ENCODE measurements around the gene LAMC3. TPM values are rescaled to one million over a fixed set of nuclear protein-coding genes. Genes with fewer than 3 reads are reported as not detected.

LAMC3 gene
- total and polyA plus RNA-seq, 7 experiments from 2014 or later: 0.07 to 9.2 (median 3.5) TPM

DNA sequence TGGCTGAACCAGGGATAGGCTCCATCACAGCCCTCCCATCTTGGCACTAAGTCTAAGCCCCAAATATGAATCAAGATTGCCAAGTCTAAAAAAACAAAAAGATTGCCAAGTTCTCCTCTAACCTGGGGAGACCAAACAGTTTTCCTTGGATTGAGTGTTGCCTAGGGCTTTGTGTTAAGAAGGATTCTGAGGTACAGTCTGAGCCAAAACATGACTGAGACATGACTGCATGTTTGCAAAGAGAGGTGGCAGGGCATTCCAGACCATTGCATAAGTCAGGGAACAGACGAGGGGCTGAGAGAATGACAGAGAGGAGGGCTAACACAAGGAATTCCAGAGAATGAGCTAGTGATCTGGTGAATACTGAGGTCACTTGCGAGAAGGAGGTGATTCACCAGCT, 11.4 kb downstream of the LAMC3 start:
- peaks cover 3 to 19% (median 7%) of the 10 kb centered on the region in 5 donors for H3K27me3 Mint-ChIP-seq
- peaks cover 0 to 2% (median 0%) of the 10 kb centered on the region in 11 donors for H3K9me3 Mint-ChIP-seq
- no peak overlapping the region for H3K4me3 Mint-ChIP-seq
- H3K4me3 ChIP-seq (ENCODE audit: low read length): no peak overlapping the region
- intact Hi-C loops (cut with micrococcal nuclease): no loop called here
- CTCF ChIA-PET: no interaction called here
- H3K27me3 ChIP-seq (ENCODE audit: control insufficient read depth in 2 of 2, insufficient read depth in 2 of 2, low read length in 2 of 2): no peaks in the 10 kb centered on the region
- no peaks in the 10 kb centered on the region for H3K9me3 ChIP-seq (ENCODE audit: control insufficient read depth in 2 of 3, low read length in 3 of 3)
- no peak overlapping the region for H3K27ac Mint-ChIP-seq
- no peaks in the 10 kb centered on the region for H3K4me1 ChIP-seq (ENCODE audit: control insufficient read depth in 2 of 2, insufficient read depth in 2 of 2, low read length in 2 of 2)
- no peaks in the 10 kb centered on the region for H3K36me3 Mint-ChIP-seq
- peaks cover 0 to 2% (median 0%) of the 10 kb centered on the region in 7 donors for H3K4me1 Mint-ChIP-seq
- DNase-seq (no peak), ATAC-seq (no peak)
- POLR2A ChIA-PET: no interaction called here
- H3K36me3 ChIP-seq (ENCODE audit: control insufficient read depth in 2 of 3, insufficient read depth in 3 of 3, low read length in 3 of 3): no peaks in the 10 kb centered on the region
- H3K27ac ChIP-seq (ENCODE audit: low read depth, low read length): no peak overlapping the region

DNA sequence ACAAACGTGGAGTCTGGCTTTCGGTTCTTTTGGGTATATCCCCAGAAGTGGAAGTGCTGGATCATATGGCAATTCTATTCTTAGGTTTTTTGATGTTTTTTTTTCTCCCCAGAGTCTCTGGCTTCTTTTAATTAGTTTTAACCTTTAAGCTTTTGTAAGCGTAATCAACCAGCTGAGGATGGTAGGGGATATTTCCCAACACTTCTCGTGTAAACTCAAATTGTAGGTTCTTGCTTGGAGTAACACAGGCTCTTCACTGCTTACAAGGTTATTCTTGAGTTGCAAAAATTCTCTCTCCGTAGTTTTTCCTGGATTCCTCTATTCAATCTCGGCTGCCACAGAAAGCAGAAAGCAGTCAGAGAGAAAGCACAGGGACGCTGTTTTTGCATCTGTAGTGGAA, 11.9 kb downstream of the LAMC3 start:
- no peaks in the 10 kb centered on the region for H3K36me3 Mint-ChIP-seq
- POLR2A ChIA-PET: no interaction called here
- CTCF ChIA-PET: no interaction called here
- Histone ChIP-seq H3K4me1 (ENCODE audit: control insufficient read depth in 2 of 2, insufficient read depth in 2 of 2, low read length in 2 of 2) (no peaks in the 10 kb centered on the region), H3K9me3 (ENCODE audit: control insufficient read depth in 2 of 3, low read length in 3 of 3) (no peaks in the 10 kb centered on the region), H3K36me3 (ENCODE audit: control insufficient read depth in 2 of 3, insufficient read depth in 3 of 3, low read length in 3 of 3) (no peaks in the 10 kb centered on the region), H3K27ac (ENCODE audit: low read depth, low read length) (no peak overlapping the region), H3K4me3 (ENCODE audit: low read length) (no peak overlapping the region), H3K27me3 (ENCODE audit: control insufficient read depth in 2 of 2, insufficient read depth in 2 of 2, low read length in 2 of 2) (no peaks in the 10 kb centered on the region)
- intact Hi-C loops (cut with micrococcal nuclease): no loop called here
- H3K27ac Mint-ChIP-seq: no peak overlapping the region
- ATAC-seq (no peak), DNase-seq (no peak)
- H3K4me1 Mint-ChIP-seq: peaks cover 0 to 2% (median 0%) of the 10 kb centered on the region in 7 donors
- peaks cover 3 to 19% (median 8%) of the 10 kb centered on the region in 5 donors for H3K27me3 Mint-ChIP-seq
- no peak overlapping the region for H3K4me3 Mint-ChIP-seq
- H3K9me3 Mint-ChIP-seq: peaks cover 0 to 2% (median 0%) of the 10 kb centered on the region in 11 donors

DNA sequence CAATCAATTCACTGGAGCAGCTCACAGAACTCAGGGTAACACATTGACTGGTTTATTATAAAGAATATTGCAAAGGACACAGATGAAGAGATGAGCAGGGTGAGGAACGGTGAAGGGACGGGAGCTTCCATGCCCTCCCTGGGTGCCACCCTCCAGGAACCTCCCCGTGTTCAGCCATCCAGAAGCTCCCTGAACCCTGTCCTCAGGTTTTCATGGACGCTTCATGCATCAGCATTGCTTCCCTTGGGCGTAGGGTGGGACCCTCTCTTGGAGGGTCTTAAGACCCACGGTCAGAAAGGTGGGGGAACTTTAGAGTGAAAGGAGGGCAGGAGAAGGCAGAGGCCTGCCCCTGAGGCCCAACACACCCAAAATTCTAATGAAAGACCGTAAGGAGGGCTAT, 12.8 kb downstream of the LAMC3 start:
- POLR2A ChIA-PET: no interaction called here
- no peaks in the 10 kb centered on the region for H3K36me3 ChIP-seq (ENCODE audit: control insufficient read depth in 2 of 3, insufficient read depth in 3 of 3, low read length in 3 of 3)
- H3K9me3 Mint-ChIP-seq: no peaks in the 10 kb centered on the region
- no peak overlapping the region for H3K4me3 Mint-ChIP-seq
- no peaks in the 10 kb centered on the region for H3K4me1 ChIP-seq (ENCODE audit: control insufficient read depth in 2 of 2, insufficient read depth in 2 of 2, low read length in 2 of 2)
- no peaks in the 10 kb centered on the region for H3K36me3 Mint-ChIP-seq
- H3K9me3 ChIP-seq (ENCODE audit: control insufficient read depth in 2 of 3, low read length in 3 of 3): no peaks in the 10 kb centered on the region
- no peak overlapping the region for H3K27ac Mint-ChIP-seq
- DNase-seq: no peak
- H3K27me3 Mint-ChIP-seq: peaks cover 0 to 19% (median 5%) of the 10 kb centered on the region in 5 donors
- H3K4me1 Mint-ChIP-seq: peaks cover 0 to 2% (median 0%) of the 10 kb centered on the region in 7 donors
- intact Hi-C loops (cut with micrococcal nuclease): no loop called here
- H3K27ac ChIP-seq (ENCODE audit: low read depth, low read length): no peak overlapping the region
- no peaks in the 10 kb centered on the region for H3K27me3 ChIP-seq (ENCODE audit: control insufficient read depth in 2 of 2, insufficient read depth in 2 of 2, low read length in 2 of 2)
- no peak for ATAC-seq
- H3K4me3 ChIP-seq (ENCODE audit: low read length): no peak overlapping the region
- CTCF ChIA-PET: interaction anchor here (0.5 to 0.9 kb wide), 2 partner anchors 10 to 314 kb away, joined by 3 to 6 read pairs; no protein-coding TSS in a partner anchor

DNA sequence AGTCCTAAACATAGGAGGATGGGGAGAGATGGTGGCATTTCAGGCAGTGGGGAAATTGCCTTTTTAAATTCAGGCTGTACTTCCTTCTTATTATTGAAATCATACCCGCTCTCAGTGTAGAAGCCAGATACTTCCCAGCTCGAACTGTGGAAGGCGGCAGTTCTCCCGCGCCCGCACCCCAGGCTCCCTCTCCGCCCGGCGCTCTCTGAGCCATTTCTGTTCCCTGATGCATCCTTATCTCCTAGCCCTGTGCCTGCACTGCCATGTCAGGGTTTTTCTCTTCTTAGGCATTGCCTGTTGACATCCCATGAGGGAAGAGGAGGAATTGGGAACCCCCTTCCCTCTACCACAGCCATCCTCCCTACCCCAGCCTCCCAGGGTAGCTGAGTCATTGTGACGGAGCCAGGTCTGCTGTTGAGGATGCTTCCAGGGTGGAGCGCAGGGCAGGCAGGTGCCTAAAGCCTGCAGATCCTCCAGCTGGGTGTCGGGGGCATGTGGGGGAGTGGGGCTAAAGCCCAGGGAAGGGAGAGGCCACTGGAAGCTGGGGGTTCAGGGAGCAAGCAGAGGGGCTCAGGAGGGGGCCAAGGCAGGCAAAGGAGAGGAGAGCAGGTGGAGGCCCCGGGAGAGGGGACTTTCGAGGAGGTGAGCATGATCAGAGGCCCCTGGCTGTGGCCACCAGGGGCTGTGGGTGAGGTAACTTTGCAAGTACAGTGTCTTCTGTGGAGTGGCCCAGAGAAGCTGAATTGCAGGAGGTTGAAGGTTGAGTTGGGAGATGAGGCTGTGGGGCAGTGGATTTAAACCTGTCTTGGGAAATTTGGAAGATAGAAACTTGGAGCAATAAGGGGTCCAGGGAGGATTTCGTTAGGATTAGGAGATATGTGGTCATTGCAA, 16.2 kb downstream of the LAMC3 start:
- H3K36me3 Mint-ChIP-seq: no peaks in the 10 kb centered on the region
- no peaks in the 10 kb centered on the region for H3K36me3 ChIP-seq (ENCODE audit: control insufficient read depth in 2 of 3, insufficient read depth in 3 of 3, low read length in 3 of 3)
- intact Hi-C loops (cut with micrococcal nuclease): no loop called here
- H3K9me3 ChIP-seq (ENCODE audit: control insufficient read depth in 2 of 3, low read length in 3 of 3): no peaks in the 10 kb centered on the region
- POLR2A ChIA-PET: no interaction called here
- no peak overlapping the region for H3K27ac Mint-ChIP-seq
- no peak overlapping the region for H3K4me3 Mint-ChIP-seq
- no peak overlapping the region for H3K4me3 ChIP-seq (ENCODE audit: low read length)
- peaks cover 0 to 16% (median 2%) of the 10 kb centered on the region in 5 donors for H3K27me3 Mint-ChIP-seq
- H3K27me3 ChIP-seq (ENCODE audit: control insufficient read depth in 2 of 2, insufficient read depth in 2 of 2, low read length in 2 of 2): no peaks in the 10 kb centered on the region
- DNase-seq: no peak
- CTCF ChIA-PET: interaction anchor here (0.6 kb wide), 1 partner anchor 221 kb away, joined by 3 read pairs; no protein-coding TSS in a partner anchor
- ATAC-seq: no peak
- no peaks in the 10 kb centered on the region for H3K9me3 Mint-ChIP-seq
- H3K4me1 Mint-ChIP-seq: no peaks in the 10 kb centered on the region
- no peaks in the 10 kb centered on the region for H3K4me1 ChIP-seq (ENCODE audit: control insufficient read depth in 2 of 2, insufficient read depth in 2 of 2, low read length in 2 of 2)
- H3K27ac ChIP-seq (ENCODE audit: low read depth, low read length): no peak overlapping the region

DNA sequence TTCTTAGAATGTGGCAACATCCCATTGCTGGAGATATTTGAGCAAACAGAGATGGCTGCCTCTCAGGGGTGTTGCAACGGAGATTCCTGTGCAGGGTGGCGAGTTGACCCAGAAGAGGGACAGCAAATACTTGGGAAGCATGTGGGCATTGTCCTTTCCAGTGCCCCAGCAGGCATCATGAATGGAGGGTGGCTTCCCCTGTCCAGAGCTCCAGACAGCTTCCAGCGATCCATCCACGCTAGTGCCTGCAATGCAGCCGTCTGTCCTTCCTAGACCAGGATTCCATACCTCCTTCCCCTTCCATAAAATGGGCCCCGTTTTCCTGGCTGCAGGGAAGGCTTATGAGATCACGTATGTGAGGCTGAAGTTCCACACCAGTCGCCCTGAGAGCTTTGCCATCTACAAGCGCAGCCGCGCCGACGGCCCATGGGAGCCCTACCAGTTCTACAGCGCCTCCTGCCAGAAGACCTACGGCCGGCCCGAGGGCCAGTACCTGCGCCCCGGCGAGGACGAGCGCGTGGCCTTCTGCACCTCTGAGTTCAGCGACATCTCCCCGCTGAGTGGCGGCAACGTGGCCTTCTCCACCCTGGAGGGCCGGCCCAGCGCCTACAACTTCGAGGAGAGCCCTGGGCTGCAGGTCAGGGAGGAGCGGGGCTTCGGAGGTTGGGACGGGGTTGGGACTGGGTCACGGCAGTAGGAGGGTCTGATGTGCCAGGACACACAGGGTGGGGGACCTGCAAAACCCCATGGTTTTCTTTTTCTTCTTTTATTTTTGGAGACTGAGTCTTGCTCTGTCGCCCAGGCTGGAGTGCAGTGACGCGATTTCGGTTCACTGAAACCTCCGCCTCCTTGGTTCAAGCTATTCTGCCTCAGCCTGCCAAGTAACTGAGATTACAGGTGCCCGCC, 17.2 kb downstream of the LAMC3 start:
- Mint-ChIP-seq H3K27me3 (peaks cover 0 to 12% (median 0%) of the 10 kb centered on the region in 5 donors), H3K36me3 (no peaks in the 10 kb centered on the region), H3K4me1 (no peaks in the 10 kb centered on the region), H3K4me3 (no peak overlapping the region), H3K27ac (no peak overlapping the region), H3K9me3 (no peaks in the 10 kb centered on the region)
- no peak overlapping the region for H3K4me3 ChIP-seq (ENCODE audit: low read length)
- H3K27ac ChIP-seq (ENCODE audit: low read depth, low read length): no peak overlapping the region
- H3K4me1 ChIP-seq (ENCODE audit: control insufficient read depth in 2 of 2, insufficient read depth in 2 of 2, low read length in 2 of 2): no peaks in the 10 kb centered on the region
- H3K36me3 ChIP-seq (ENCODE audit: control insufficient read depth in 2 of 3, insufficient read depth in 3 of 3, low read length in 3 of 3): no peaks in the 10 kb centered on the region
- no peaks in the 10 kb centered on the region for H3K27me3 ChIP-seq (ENCODE audit: control insufficient read depth in 2 of 2, insufficient read depth in 2 of 2, low read length in 2 of 2)
- H3K9me3 ChIP-seq (ENCODE audit: control insufficient read depth in 2 of 3, low read length in 3 of 3): no peaks in the 10 kb centered on the region
- intact Hi-C loops (cut with micrococcal nuclease): no loop called here
- DNase-seq (no peak), ATAC-seq (no peak)
- ChIA-PET CTCF (interaction anchor here (0.6 kb wide), 1 partner anchor 222 kb away, joined by 3 read pairs; no protein-coding TSS in a partner anchor), POLR2A (no interaction called here)

DNA sequence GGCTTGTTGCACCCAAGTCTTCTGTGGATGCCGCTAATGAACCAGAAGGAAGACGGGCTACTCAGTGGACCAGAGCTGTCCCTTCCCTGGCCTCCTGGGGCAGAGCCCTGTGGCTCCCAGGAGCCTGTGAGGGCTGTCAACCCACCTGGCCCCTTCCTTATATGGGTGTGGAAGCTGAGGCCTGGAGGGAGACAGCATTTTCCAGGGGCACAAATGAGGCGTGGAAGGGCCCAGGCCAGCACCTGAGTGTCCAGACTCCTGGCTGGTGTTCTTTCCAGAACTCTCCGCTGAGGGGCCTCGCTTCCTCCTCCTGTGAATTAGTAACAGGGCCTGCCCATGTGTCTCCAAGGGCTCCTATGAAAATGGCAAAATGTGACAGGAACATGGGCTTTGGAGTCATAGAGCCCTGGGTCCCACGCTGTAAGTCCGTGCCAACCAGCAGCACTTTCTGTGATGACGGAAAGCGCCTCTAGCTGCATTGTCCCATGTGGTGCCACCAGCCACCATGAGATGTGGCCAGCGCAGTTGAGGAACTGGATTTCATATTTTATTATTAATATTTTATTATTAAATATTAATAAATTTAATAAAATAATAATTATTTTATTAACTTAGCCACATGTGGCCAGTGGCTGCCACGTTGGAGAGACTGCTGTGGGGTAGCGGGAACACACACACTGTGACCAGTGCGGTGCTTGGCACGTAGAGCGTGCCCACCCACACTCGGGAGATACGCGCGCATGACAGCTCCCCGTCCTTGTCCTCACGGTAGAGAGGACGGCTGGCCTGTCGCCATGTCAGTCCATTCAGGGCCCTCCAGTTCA, 18.3 kb downstream of the LAMC3 start:
- no peaks in the 10 kb centered on the region for H3K9me3 ChIP-seq (ENCODE audit: control insufficient read depth in 2 of 3, low read length in 3 of 3)
- H3K4me1 Mint-ChIP-seq: no peaks in the 10 kb centered on the region
- no peak overlapping the region for H3K4me3 Mint-ChIP-seq

More for the DNA sequence above, 18.3 kb downstream of the LAMC3 start:
- CTCF ChIA-PET: no interaction called here
- Histone ChIP-seq H3K27ac (ENCODE audit: low read depth, low read length) (no peak overlapping the region), H3K4me1 (ENCODE audit: control insufficient read depth in 2 of 2, insufficient read depth in 2 of 2, low read length in 2 of 2) (no peaks in the 10 kb centered on the region), H3K36me3 (ENCODE audit: control insufficient read depth in 2 of 3, insufficient read depth in 3 of 3, low read length in 3 of 3) (no peaks in the 10 kb centered on the region), H3K4me3 (ENCODE audit: low read length) (no peak overlapping the region), H3K27me3 (ENCODE audit: control insufficient read depth in 2 of 2, insufficient read depth in 2 of 2, low read length in 2 of 2) (no peaks in the 10 kb centered on the region)
- ATAC-seq (no peak), DNase-seq (no peak)
- intact Hi-C loops (cut with micrococcal nuclease): no loop called here
- POLR2A ChIA-PET: no interaction called here
- H3K27me3 Mint-ChIP-seq: peaks cover 0 to 13% (median 0%) of the 10 kb centered on the region in 5 donors
- no peak overlapping the region for H3K27ac Mint-ChIP-seq
- no peaks in the 10 kb centered on the region for H3K9me3 Mint-ChIP-seq
- H3K36me3 Mint-ChIP-seq: no peaks in the 10 kb centered on the region
